ENCODE data around the gene DEFB113.

- no peak for TF ChIP-seq POLR2A (IDR thresholded peaks at IDR 0.05; ENCODE audit: low read length)
- no peak for TF ChIP-seq GATA1 (IDR thresholded peaks at IDR 0.05; ENCODE audit: low read depth, low read length)
Observed at GRCh38 chr6:49937811-49938210, 31.6 kb downstream of the DEFB113 start.
